ENCODE data around the gene PCDHB3. TPM values are rescaled to one million over a fixed set of nuclear protein-coding genes. Genes with fewer than 3 reads are reported as not detected.
"Not testable (repeated sequence)": the region's sequence is repeated elsewhere in the genome, so short reads cannot be mapped to it uniquely, and the experiment has no call there.

PCDHB3 gene
- polyA plus RNA-seq, 10 donors = 1.6 to 2.8 (median 2.0) TPM

DNA sequence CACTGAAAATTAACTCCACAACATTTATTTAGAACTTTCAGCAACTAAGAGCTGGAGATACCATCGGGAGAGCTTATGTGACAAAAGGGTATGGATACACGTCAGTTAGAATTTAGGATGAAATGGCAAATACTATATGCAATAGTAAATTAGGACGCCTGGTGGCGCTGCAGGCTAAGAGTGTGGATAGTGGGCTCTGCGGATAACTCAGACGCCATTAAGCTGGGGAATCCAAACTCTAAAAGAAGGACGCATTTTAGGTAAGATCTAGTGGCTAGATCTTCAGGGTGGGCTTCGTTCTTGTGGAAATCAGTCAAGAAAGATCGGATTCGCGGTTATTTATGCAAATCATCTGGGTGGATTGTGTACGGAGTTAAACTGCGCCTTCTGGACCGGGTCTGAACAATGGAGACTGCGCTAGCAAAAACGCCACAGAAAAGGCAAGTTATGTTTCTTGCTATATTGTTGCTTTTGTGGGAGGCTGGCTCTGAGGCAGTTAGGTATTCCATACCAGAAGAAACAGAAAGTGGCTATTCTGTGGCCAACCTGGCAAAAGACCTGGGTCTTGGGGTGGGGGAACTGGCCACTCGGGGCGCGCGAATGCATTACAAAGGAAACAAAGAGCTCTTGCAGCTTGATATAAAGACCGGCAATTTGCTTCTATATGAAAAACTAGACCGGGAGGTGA, 34.9 kb downstream of the PCDHB3 start, which contains the start of gene PCDHB5:
Gene PCDHB5 (plus strand): TSS at position 177 of the 688 bp plus-strand sequence. CDS start 229 bp downstream, at position 406.
- peak in 2 of 3 donors; percentile 8 to 14 for DNase-seq

GRCh38 chr5:141135718-141136266, 35.5 kb downstream of the PCDHB3 start:
- no peak for DNase-seq

- DNase-seq = not testable (repeated sequence)
Measured at GRCh38 chr5:141137346-141137745, 37.1 kb downstream of the PCDHB3 start.

DNA sequence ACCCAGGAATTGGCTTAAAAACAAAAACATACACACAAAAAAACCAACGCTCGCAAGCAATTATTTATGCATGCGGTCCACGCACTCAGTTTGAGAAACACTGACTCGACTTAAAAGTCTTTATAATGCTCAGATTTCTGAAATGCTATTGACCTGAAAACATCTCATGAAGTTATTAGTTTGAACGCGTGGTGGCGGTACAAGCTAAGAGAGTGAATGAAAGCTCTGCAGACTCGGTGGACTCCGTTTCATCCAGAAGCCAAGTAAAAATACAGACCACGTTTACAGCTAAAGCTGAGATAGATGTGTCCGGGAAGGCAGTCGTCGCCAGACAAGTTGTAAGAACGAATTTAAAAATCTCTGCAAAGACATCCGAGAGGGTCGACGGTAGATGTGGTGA, 49.5 kb downstream of the PCDHB3 start, which contains the start of gene PCDHB6:
Gene PCDHB6 (plus strand): TSS at position 246 of the 400 bp plus-strand sequence. CDS start 201 bp downstream, outside the sequence.
- peak in 1 of 3 donors; percentile 5 for DNase-seq

GRCh38 chr5:141150224-141150992, 50.1 kb downstream of the PCDHB3 start:
- DNase-seq = no peak

DNA sequence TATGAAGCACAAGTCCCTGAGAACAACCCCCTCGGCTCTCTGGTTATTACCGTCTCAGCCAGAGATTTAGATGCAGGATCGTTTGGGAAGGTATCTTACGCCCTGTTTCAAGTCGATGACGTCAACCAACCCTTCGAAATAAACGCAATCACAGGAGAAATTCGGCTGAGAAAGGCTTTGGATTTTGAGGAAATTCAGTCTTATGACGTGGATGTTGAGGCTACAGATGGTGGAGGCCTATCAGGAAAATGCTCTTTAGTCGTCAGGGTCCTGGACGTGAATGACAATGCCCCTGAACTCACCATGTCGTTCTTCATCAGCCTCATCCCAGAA, 50.7 kb downstream of the PCDHB3 start:
- DNase-seq = no peak

GRCh38 chr5:141151632-141152031, 51.4 kb downstream of the PCDHB3 start:
- not testable (repeated sequence) for DNase-seq

DNA sequence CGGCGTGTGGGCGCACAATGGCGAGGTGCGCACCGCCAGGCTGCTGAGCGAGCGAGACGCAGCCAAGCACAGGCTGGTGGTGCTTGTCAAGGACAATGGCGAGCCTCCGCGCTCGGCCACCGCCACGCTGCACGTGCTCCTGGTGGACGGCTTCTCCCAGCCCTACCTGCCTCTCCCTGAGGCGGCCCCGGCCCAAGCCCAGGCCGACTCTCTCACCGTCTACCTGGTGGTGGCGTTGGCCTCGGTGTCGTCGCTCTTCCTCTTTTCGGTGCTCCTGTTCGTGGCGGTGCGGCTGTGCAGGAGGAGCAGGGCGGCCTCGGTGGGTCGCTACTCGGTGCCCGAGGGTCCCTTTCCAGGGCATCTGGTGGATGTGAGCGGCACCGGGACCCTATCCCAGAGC, 51.8 kb downstream of the PCDHB3 start:
- DNase-seq = not testable (repeated sequence)

Other genes with a start within 250 kb of the PCDHB3 start
- under 1 TPM; 0.07 to 0.29 (median 0.17) TPM for gene PCDHA10, start 244.6 kb upstream of the PCDHB3 start, polyA plus RNA-seq (ENCODE audit: insufficient read length in 10 of 10)
- gene PCDHA11, start 231.5 kb upstream of the PCDHB3 start, polyA plus RNA-seq (ENCODE audit: insufficient read length in 10 of 10) = under 1 TPM in 7 of 10 donors, not detected in 3; 0.03 to 0.61 (median 0.05) TPM
- gene PCDHA12, start 225.2 kb upstream of the PCDHB3 start, polyA plus RNA-seq (ENCODE audit: insufficient read length in 10 of 10) = under 1 TPM in 6 of 10 donors, not detected in 4; 0.04 to 0.16 (median 0.07) TPM
- gene PCDHA13, start 218.3 kb upstream of the PCDHB3 start, polyA plus RNA-seq (ENCODE audit: insufficient read length in 10 of 10) = under 1 TPM in 5 of 10 donors, not detected in 5; 0.04 to 0.22 (median 0.12) TPM
- under 1 TPM in 9 of 10 donors, not detected in 1; 0.07 to 0.38 (median 0.12) TPM for gene PCDHAC1, start 174.2 kb upstream of the PCDHB3 start, polyA plus RNA-seq (ENCODE audit: insufficient read length in 10 of 10)
- 1 to 10 TPM in 6 of 10 donors, under 1 TPM in 4; 0.67 to 5.8 (median 1.4) TPM for gene PCDHAC2, start 134.0 kb upstream of the PCDHB3 start, polyA plus RNA-seq (ENCODE audit: insufficient read length in 10 of 10)
- under 1 TPM; 0.07 to 0.20 (median 0.10) TPM for gene PCDHB1, start 49.1 kb upstream of the PCDHB3 start, polyA plus RNA-seq (ENCODE audit: insufficient read length in 10 of 10)
- gene PCDHB2, start 5.9 kb upstream of the PCDHB3 start, polyA plus RNA-seq (ENCODE audit: insufficient read length in 10 of 10) = 1 to 10 TPM; 2.3 to 5.9 (median 4.2) TPM
- 1 to 10 TPM; 2.8 to 4.6 (median 3.1) TPM for gene PCDHB4, start 21.3 kb downstream of the PCDHB3 start, polyA plus RNA-seq (ENCODE audit: insufficient read length in 10 of 10)
- gene PCDHB5, start 34.7 kb downstream of the PCDHB3 start, polyA plus RNA-seq (ENCODE audit: insufficient read length in 10 of 10) = 1 to 10 TPM; 2.7 to 5.1 (median 3.9) TPM
- 1 to 10 TPM; 1.3 to 2.5 (median 1.8) TPM for gene PCDHB6, start 49.6 kb downstream of the PCDHB3 start, polyA plus RNA-seq (ENCODE audit: insufficient read length in 10 of 10)
- gene PCDHB7, start 72.2 kb downstream of the PCDHB3 start, polyA plus RNA-seq (ENCODE audit: insufficient read length in 10 of 10) = 1 to 10 TPM; 1.8 to 3.5 (median 2.6) TPM
- 1 to 10 TPM in 8 of 10 donors, under 1 TPM in 2; 0.34 to 2.4 (median 1.3) TPM for gene PCDHB8, start 77.3 kb downstream of the PCDHB3 start, polyA plus RNA-seq (ENCODE audit: insufficient read length in 10 of 10)
- gene PCDHB16, start 81.9 kb downstream of the PCDHB3 start, polyA plus RNA-seq (ENCODE audit: insufficient read length in 10 of 10) = 1 to 10 TPM; 2.3 to 6.1 (median 4.2) TPM
- 1 to 10 TPM; 1.4 to 3.9 (median 2.5) TPM for gene PCDHB9, start 86.7 kb downstream of the PCDHB3 start, polyA plus RNA-seq (ENCODE audit: insufficient read length in 10 of 10)
- gene PCDHB10, start 91.9 kb downstream of the PCDHB3 start, polyA plus RNA-seq (ENCODE audit: insufficient read length in 10 of 10) = 1 to 10 TPM; 3.6 to 6.4 (median 4.9) TPM
- 1 to 10 TPM; 1.6 to 3.5 (median 2.7) TPM for gene PCDHB11, start 99.2 kb downstream of the PCDHB3 start, polyA plus RNA-seq (ENCODE audit: insufficient read length in 10 of 10)
- 1 to 10 TPM; 2.3 to 3.7 (median 2.8) TPM for gene PCDHB12, start 108.2 kb downstream of the PCDHB3 start, polyA plus RNA-seq (ENCODE audit: insufficient read length in 10 of 10)
- gene PCDHB13, start 113.4 kb downstream of the PCDHB3 start, polyA plus RNA-seq (ENCODE audit: insufficient read length in 10 of 10) = 1 to 10 TPM; 2.3 to 3.6 (median 2.6) TPM
- gene PCDHB14, start 122.9 kb downstream of the PCDHB3 start, polyA plus RNA-seq (ENCODE audit: insufficient read length in 10 of 10) = 1 to 10 TPM; 5.3 to 8.1 (median 6.6) TPM
- 1 to 10 TPM; 5.9 to 9.7 (median 7.8) TPM for gene PCDHB15, start 144.9 kb downstream of the PCDHB3 start, polyA plus RNA-seq (ENCODE audit: insufficient read length in 10 of 10)
- under 1 TPM in 1 of 10 donors, not detected in 9; 0.17 TPM for gene SLC25A2, start 203.6 kb downstream of the PCDHB3 start, polyA plus RNA-seq (ENCODE audit: insufficient read length in 10 of 10)
- gene TAF7, start 220.3 kb downstream of the PCDHB3 start, polyA plus RNA-seq (ENCODE audit: insufficient read length in 10 of 10) = 10 to 100 TPM; 74.5 to 97.2 (median 82.8) TPM
- gene PCDHGA1, start 230.0 kb downstream of the PCDHB3 start, polyA plus RNA-seq (ENCODE audit: insufficient read length in 10 of 10) = under 1 TPM; 0.38 to 0.64 (median 0.54) TPM
- 1 to 10 TPM; 1.7 to 3.1 (median 2.4) TPM for gene PCDHGA2, start 238.3 kb downstream of the PCDHB3 start, polyA plus RNA-seq (ENCODE audit: insufficient read length in 10 of 10)
- 1 to 10 TPM; 1.2 to 1.7 (median 1.4) TPM for gene PCDHGA3, start 243.4 kb downstream of the PCDHB3 start, polyA plus RNA-seq (ENCODE audit: insufficient read length in 10 of 10)
- gene PCDHGB1, start 249.6 kb downstream of the PCDHB3 start, polyA plus RNA-seq (ENCODE audit: insufficient read length in 10 of 10) = under 1 TPM; 0.36 to 0.88 (median 0.60) TPM

All from muscle of back (tissue), 11 donors.